ENCODE measurements around the gene ZNF175. TPM values are rescaled to one million over a fixed set of nuclear protein-coding genes. Genes with fewer than 3 reads are reported as not detected.

Gene ZNF175
- total and polyA plus RNA-seq, 4 donors: 8.5 to 17.8 (median 12.4) TPM

GRCh38 chr19:51598159-51598915 is 27.3 kb downstream of the ZNF175 start:
- no peaks in the 10 kb centered on the region for H3K9me3 ChIP-seq (ENCODE audit: control insufficient read depth, insufficient read depth, low read length)
- peaks cover 14% of the 10 kb centered on the region for H3K27me3 ChIP-seq (ENCODE audit: control insufficient read depth, insufficient read depth, low read length)
- H3K36me3 ChIP-seq (ENCODE audit: control insufficient read depth, insufficient read depth, low read length): peaks cover 13% of the 10 kb centered on the region
- H3K4me3 ChIP-seq (ENCODE audit: low read depth, low read length): no peak overlapping the region
- no peak overlapping the region for H3K27ac ChIP-seq (ENCODE audit: low read depth, low read length)
- no peak for DNase-seq (ENCODE audit: low read depth in 4 of 6, low spot score in 6 of 6)
- WGBS (ENCODE audit: insufficient coverage): 95% methylated on average over 31 of the region's 31 CpGs
- peaks cover 19% of the 10 kb centered on the region for H3K4me1 ChIP-seq (ENCODE audit: control insufficient read depth, insufficient read depth, low read length)

GRCh38 chr19:51599084-51599483 is 28.0 kb downstream of the ZNF175 start:
- no peaks in the 10 kb centered on the region for H3K9me3 ChIP-seq (ENCODE audit: control insufficient read depth, insufficient read depth, low read length)
- peaks cover 12% of the 10 kb centered on the region for H3K4me1 ChIP-seq (ENCODE audit: control insufficient read depth, insufficient read depth, low read length)
- H3K27me3 ChIP-seq (ENCODE audit: control insufficient read depth, insufficient read depth, low read length): peaks cover 14% of the 10 kb centered on the region
- H3K4me3 ChIP-seq (ENCODE audit: low read depth, low read length): no peak overlapping the region
- DNase-seq (ENCODE audit: low read depth in 4 of 6, low spot score in 6 of 6): no peak
- 80% methylated on average over 5 of the region's 10 CpGs for WGBS (ENCODE audit: insufficient coverage)
- peaks cover 16% of the 10 kb centered on the region for H3K36me3 ChIP-seq (ENCODE audit: control insufficient read depth, insufficient read depth, low read length)
- no peak overlapping the region for H3K27ac ChIP-seq (ENCODE audit: low read depth, low read length)

GRCh38 chr19:51600940-51601580 is 30.0 kb downstream of the ZNF175 start:
- DNase-seq (ENCODE audit: low read depth in 4 of 6, low spot score in 6 of 6): no peak
- peaks cover 16% of the 10 kb centered on the region for H3K36me3 ChIP-seq (ENCODE audit: control insufficient read depth, insufficient read depth, low read length)
- peaks cover 14% of the 10 kb centered on the region for H3K27me3 ChIP-seq (ENCODE audit: control insufficient read depth, insufficient read depth, low read length)
- no peak overlapping the region for H3K27ac ChIP-seq (ENCODE audit: low read depth, low read length)
- H3K4me3 ChIP-seq (ENCODE audit: low read depth, low read length): no peak overlapping the region
- H3K9me3 ChIP-seq (ENCODE audit: control insufficient read depth, insufficient read depth, low read length): no peaks in the 10 kb centered on the region
- 9% methylated on average over 59 of the region's 59 CpGs for WGBS (ENCODE audit: insufficient coverage)
- H3K4me1 ChIP-seq (ENCODE audit: control insufficient read depth, insufficient read depth, low read length): peaks cover 6% of the 10 kb centered on the region

- 87% methylated on average over 13 of the region's 20 CpGs for WGBS (ENCODE audit: insufficient coverage)
- Histone ChIP-seq H3K27ac (ENCODE audit: low read depth, low read length) (no peak overlapping the region), H3K27me3 (ENCODE audit: control insufficient read depth, insufficient read depth, low read length) (peaks cover 14% of the 10 kb centered on the region), H3K4me1 (ENCODE audit: control insufficient read depth, insufficient read depth, low read length) (peaks cover 6% of the 10 kb centered on the region), H3K4me3 (ENCODE audit: low read depth, low read length) (no peak overlapping the region), H3K36me3 (ENCODE audit: control insufficient read depth, insufficient read depth, low read length) (peaks cover 16% of the 10 kb centered on the region), H3K9me3 (ENCODE audit: control insufficient read depth, insufficient read depth, low read length) (no peaks in the 10 kb centered on the region)
- DNase-seq (ENCODE audit: low read depth in 4 of 6, low spot score in 6 of 6): no peak
Measured at GRCh38 chr19:51602189-51602854, 31.2 kb downstream of the ZNF175 start.

GRCh38 chr19:51607077-51607476 is 36.0 kb downstream of the ZNF175 start:
- DNase-seq (ENCODE audit: low read depth in 4 of 6, low spot score in 6 of 6): no peak
- Histone ChIP-seq H3K27ac (ENCODE audit: low read depth, low read length) (no peak overlapping the region), H3K4me1 (ENCODE audit: control insufficient read depth, insufficient read depth, low read length) (no peaks in the 10 kb centered on the region), H3K4me3 (ENCODE audit: low read depth, low read length) (no peak overlapping the region), H3K27me3 (ENCODE audit: control insufficient read depth, insufficient read depth, low read length) (peaks cover 1% of the 10 kb centered on the region), H3K36me3 (ENCODE audit: control insufficient read depth, insufficient read depth, low read length) (peaks cover 8% of the 10 kb centered on the region), H3K9me3 (ENCODE audit: control insufficient read depth, insufficient read depth, low read length) (no peaks in the 10 kb centered on the region)
- 70% methylated on average over 5 of the region's 6 CpGs for WGBS (ENCODE audit: insufficient coverage)

- Histone ChIP-seq H3K36me3 (ENCODE audit: control insufficient read depth, insufficient read depth, low read length) (peaks cover 2% of the 10 kb centered on the region), H3K4me3 (ENCODE audit: low read depth, low read length) (no peak overlapping the region), H3K27ac (ENCODE audit: low read depth, low read length) (no peak overlapping the region), H3K9me3 (ENCODE audit: control insufficient read depth, insufficient read depth, low read length) (no peaks in the 10 kb centered on the region), H3K27me3 (ENCODE audit: control insufficient read depth, insufficient read depth, low read length) (peaks cover 2% of the 10 kb centered on the region), H3K4me1 (ENCODE audit: control insufficient read depth, insufficient read depth, low read length) (no peaks in the 10 kb centered on the region)
- DNase-seq (ENCODE audit: low read depth in 4 of 6, low spot score in 6 of 6): peak in 4 of 6 donors; percentile 8 to 52 (median 18)
- WGBS (ENCODE audit: insufficient coverage): 25% methylated on average over 11 of the region's 13 CpGs
Measured at GRCh38 chr19:51607920-51608562, 37.0 kb downstream of the ZNF175 start.

GRCh38 chr19:51610576-51610975 is 39.5 kb downstream of the ZNF175 start:
- H3K27ac ChIP-seq (ENCODE audit: low read depth, low read length): no peak overlapping the region
- no peak for DNase-seq (ENCODE audit: low read depth in 4 of 6, low spot score in 6 of 6)
- 50% methylated on average over 1 of the region's 1 CpG for WGBS (ENCODE audit: insufficient coverage)
- H3K27me3 ChIP-seq (ENCODE audit: control insufficient read depth, insufficient read depth, low read length): peaks cover 2% of the 10 kb centered on the region
- no peaks in the 10 kb centered on the region for H3K9me3 ChIP-seq (ENCODE audit: control insufficient read depth, insufficient read depth, low read length)
- H3K4me1 ChIP-seq (ENCODE audit: control insufficient read depth, insufficient read depth, low read length): no peaks in the 10 kb centered on the region
- H3K36me3 ChIP-seq (ENCODE audit: control insufficient read depth, insufficient read depth, low read length): no peaks in the 10 kb centered on the region
- H3K4me3 ChIP-seq (ENCODE audit: low read depth, low read length): no peak overlapping the region

- H3K36me3 ChIP-seq (ENCODE audit: control insufficient read depth, insufficient read depth, low read length): no peaks in the 10 kb centered on the region
- H3K4me1 ChIP-seq (ENCODE audit: control insufficient read depth, insufficient read depth, low read length): no peaks in the 10 kb centered on the region
- WGBS (ENCODE audit: insufficient coverage): no CpG with 5 or more reads among the region's 5 CpGs
- H3K27me3 ChIP-seq (ENCODE audit: control insufficient read depth, insufficient read depth, low read length): peaks cover 2% of the 10 kb centered on the region
- H3K4me3 ChIP-seq (ENCODE audit: low read depth, low read length): no peak overlapping the region
- no peak overlapping the region for H3K27ac ChIP-seq (ENCODE audit: low read depth, low read length)
- DNase-seq (ENCODE audit: low read depth in 4 of 6, low spot score in 6 of 6): no peak
- no peaks in the 10 kb centered on the region for H3K9me3 ChIP-seq (ENCODE audit: control insufficient read depth, insufficient read depth, low read length)
Measured at GRCh38 chr19:51614789-51615188, 43.7 kb downstream of the ZNF175 start.

- H3K9me3 ChIP-seq (ENCODE audit: control insufficient read depth, insufficient read depth, low read length): no peaks in the 10 kb centered on the region
- no peak overlapping the region for H3K27ac ChIP-seq (ENCODE audit: low read depth, low read length)
- no peak for DNase-seq (ENCODE audit: low read depth in 4 of 6, low spot score in 6 of 6)
- H3K27me3 ChIP-seq (ENCODE audit: control insufficient read depth, insufficient read depth, low read length): peaks cover 2% of the 10 kb centered on the region
- no peaks in the 10 kb centered on the region for H3K4me1 ChIP-seq (ENCODE audit: control insufficient read depth, insufficient read depth, low read length)
- WGBS (ENCODE audit: insufficient coverage): 76% methylated on average over 6 of the region's 7 CpGs
- H3K36me3 ChIP-seq (ENCODE audit: control insufficient read depth, insufficient read depth, low read length): no peaks in the 10 kb centered on the region
- no peak overlapping the region for H3K4me3 ChIP-seq (ENCODE audit: low read depth, low read length)
Measured at GRCh38 chr19:51615991-51616390, 44.9 kb downstream of the ZNF175 start.

All from spinal cord (tissue), 10 donors.